ENCODE data around the gene DES.
A peak's percentile ranks its signal among the peaks of the same experiment; 100 is the strongest.
"Not testable (repeated sequence)": the region's sequence is repeated elsewhere in the genome, so short reads cannot be mapped to it uniquely, and the experiment has no call there.

DES gene

DNA sequence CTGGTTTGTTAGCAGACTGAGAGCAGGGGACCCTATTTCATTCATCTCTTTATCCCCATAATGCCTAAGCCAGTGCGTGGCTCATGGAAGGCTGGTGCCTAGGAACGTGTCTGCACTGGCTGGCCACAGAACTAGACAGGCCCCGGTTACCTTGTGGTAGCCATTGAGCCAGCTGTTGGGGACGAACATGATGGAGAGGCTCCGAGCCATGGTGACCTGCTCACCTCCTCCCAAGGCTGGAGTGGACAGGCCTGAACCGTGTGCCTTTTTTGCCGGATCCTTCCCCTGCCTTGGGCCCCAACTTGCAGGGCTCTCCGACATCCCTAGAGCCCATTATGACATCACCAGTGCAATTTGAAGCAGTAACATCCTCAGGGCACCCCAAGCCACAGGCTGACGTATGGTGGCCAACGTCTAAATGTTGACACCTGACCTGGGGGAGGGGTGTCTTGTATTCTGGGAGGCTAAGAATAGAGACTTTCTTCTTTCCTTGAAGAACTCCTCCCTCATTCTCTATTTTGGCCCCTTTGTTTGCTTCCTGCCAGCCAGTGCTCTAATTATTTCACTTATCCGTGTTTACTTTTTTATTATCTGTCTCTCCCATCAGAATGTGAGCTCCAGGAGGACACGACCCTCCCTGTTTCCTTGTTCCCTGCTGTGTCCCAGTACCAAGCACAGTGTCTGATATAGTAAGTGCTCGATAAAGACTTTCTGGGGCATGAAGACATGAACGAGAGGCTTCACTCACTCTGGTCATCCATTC, 18.3 kb upstream of the DES start:
- DNase-seq (ENCODE audit: low read depth): no peak

GRCh38 chr2:219400562-219400961, 17.6 kb upstream of the DES start:
- DNase-seq (ENCODE audit: low read depth): no peak

DNA sequence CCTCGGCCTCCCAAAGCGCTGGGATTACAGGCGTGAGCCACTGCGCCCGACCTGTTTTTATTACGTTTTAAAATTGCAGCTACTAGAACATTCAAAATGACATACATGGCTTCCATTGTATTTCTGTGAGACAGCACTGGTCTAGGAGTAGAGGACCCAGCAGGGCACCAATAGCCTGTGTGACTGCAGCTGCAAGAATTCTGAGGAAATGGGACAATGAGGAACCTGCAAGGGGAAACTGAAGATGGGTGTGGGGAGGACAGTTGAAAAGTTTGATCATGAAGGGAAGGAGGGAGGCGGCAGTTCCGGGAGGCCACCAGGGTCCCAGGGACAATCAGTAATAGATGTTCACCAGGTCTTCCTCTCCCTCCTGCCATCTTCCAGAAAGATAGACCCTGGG, 16.6 kb upstream of the DES start:
- no peak for DNase-seq (ENCODE audit: low read depth)

DNA sequence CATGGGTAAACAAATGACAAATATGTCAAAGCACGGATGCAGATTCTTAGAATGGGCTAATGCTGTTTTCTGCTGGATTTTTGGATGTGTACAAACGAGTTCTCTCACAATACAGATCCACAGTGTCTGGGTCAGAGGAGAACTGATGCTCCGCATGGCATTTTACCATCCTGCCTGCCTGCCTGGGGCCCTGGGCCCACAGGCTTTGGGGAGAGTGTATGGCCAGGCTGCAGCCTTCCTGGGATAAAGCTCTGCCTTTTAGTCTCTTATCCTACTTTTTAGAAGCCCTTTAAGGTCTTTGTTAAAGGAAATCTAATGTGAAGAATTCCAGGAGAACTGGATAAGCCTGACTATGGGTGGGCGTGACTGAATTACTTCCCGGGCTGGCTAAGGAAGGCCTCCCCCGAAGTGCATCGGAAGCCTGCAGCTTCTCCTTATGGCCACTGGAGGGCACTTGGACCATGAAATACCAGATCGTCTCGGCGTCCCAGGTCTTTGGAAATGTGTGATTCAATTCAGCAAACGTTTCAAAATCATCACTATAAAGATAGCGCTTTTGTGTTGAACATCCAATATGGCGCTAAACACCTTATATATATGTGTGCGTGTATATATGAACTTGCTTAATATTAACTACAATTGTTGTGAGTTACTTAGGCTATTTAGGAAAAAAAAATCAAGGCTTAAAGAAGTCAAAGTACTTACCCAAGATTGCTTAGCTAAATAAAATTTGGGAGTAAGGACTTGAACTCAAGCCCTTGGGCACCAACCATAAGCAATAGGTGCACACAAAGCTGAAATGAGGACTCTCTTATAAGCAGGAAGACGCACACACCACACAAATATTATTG, 15.3 kb upstream of the DES start:
- no peak for DNase-seq (ENCODE audit: low read depth)

DNA sequence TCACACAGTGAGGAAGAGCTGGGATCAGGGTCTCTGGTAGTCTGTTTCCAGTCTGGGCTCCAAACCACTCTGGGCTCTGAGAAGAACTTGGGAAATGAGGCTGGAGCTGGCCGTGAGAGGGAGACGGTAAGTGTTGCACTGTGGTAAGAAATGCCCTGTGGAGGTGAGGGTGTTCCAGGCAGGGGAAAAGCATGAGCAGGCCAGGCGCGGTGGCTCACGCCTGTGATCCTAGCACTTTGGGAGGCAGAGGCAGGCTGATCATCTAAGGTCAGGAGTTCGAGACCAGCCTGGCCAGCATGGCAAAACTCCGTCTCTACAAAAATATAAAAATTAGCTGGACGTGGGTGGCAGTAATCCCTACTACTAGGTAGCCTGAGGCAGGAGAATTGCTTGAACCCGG, 14.3 kb upstream of the DES start:
- DNase-seq (ENCODE audit: low read depth): no peak

DNA sequence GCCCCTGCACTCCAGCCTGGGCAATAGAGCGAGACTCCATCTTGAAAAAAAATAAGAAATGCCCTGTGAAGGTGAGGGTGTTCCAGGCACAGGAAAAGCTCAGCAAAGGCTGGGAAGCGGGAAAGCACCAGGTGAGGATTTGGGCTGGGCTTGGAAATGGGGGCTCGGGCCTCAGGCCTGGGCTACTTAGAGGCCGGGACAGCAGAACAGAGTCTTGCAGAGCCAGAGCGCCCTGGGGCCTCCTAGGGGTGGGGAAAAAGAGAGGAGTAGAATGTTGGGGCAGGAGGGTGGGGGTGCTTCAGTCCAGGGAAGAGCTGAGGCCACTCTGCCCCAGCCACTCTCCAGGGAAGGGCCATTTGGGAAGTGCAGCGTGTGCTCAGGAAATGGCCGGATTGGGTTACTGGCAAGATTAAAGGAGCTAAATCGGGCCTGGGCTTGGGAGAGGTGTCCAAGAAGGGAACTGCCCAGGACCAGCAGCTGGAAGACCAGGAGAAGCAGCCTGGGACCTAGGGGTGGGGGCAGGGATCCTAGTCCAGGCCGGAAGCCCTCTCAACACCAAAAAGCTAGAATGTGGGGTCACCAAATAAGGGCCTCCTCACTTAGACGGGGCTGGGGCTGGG, 13.8 kb upstream of the DES start:
- DNase-seq (ENCODE audit: low read depth): no peak

- no peak for DNase-seq (ENCODE audit: low read depth)
Observed at GRCh38 chr2:219404954-219405353, 13.2 kb upstream of the DES start.

DNA sequence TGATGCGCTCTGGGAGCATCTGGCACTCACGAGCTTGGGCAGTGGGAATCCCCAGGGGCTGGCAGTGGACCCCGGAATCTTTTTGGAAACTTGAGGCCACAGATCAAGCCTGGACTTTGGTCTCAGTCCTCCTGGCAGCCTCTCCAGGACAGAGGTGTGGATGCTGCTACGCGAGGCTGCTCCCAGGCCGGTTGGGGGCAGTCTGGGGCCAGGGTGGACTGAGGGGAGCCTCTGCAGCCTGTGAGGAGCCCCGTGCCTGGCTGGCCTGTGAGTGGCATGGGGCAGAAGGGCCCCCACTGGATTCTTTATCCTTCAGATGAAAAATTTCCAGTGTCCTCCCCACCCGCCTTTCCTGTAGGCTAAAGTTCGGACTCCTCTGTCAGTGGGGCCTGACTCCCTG, 12.7 kb upstream of the DES start:
- no peak for DNase-seq (ENCODE audit: low read depth)

DNA sequence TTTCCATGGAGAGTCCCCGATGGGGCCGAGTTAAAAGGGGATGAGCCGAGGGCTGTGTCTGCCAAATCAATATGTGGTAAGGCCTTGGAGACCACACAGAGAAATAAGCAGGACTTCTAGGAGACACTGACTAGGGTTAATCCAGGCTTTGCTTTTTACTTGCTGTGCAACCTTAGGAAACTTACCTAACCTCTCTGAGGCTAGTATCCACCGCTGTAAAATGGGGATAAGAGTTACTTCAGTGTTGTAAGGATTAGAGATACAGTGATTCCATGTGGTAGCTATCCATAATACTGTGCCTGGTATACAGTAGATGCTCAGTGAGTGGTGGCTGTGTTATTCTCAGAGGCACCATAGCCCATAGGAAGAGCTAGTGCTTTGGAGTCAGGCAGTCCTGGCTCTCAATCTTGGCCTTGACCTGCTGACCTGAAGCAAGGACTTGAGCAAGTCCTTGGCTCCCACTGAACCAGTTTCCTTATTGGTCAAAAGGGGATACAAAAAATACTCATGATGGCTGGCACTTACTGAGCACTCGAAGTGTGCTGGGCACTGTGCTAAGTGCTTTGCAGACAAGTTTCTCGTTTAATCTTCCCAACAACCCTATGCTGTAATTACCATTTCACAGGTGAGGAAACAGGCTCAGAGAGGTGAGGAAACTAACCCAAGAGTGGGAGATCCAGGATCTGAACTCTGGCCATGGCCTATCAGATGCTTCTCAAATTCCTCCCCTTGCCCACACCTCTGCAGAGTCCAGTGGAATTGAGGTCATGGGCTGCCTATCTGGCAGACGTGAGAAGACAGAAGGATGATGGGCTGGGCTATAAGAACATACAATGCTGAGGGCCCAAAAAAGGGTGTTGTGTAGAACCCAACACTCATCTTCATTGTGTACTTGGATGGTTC, 12.0 kb upstream of the DES start:
- DNase-seq (ENCODE audit: low read depth): no peak

GRCh38 chr2:219406861-219407230, 11.3 kb upstream of the DES start:
- peak; percentile 94 for DNase-seq (ENCODE audit: low read depth)

GRCh38 chr2:219407343-219407742, 10.8 kb upstream of the DES start:
- not testable (repeated sequence) for DNase-seq (ENCODE audit: low read depth)

DNA sequence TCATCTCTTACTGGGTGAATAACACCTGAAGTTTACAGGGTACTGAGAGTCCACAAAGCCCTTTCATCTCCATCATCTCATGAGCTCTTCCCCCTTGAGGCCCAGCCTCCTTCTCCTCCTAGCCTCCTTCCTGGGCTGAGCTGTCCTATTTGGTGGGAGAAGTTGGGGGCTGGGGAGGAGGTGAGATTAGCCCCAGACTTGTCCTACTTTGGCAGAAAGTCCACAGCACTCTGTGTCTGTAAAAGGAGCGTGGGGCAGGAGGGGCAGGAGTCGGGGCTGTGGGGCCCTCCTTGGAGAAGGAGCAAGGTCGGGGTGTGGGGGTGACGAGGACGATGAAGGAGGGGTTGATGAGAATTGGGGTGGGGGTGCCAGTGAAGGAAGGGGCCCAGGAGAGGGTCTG, 10.0 kb upstream of the DES start:
- no peak for DNase-seq (ENCODE audit: low read depth)

- no peak for DNase-seq (ENCODE audit: low read depth)
Observed at GRCh38 chr2:219408631-219409030, 9.5 kb upstream of the DES start.

DNA sequence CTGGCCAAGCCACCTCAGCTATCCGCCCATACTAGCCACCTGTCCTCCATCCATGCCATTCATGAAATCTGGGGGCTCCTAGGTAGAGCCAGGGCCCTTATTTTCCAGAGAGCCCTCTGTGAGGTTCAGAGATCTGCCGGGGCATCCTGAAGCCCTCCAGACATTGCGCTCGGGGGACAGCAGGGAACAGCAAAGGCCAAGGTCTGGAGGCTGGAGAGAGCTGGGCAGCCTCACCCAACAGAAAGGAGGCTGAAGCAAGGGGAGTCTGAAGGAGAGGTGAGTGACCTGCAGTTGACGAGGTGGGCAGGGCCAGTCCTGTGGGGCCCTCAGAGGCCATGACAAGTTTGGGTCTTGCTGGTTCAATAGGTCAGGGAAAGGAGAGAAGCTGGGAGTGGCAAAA, 8.6 kb upstream of the DES start:
- DNase-seq (ENCODE audit: low read depth): no peak

DNA sequence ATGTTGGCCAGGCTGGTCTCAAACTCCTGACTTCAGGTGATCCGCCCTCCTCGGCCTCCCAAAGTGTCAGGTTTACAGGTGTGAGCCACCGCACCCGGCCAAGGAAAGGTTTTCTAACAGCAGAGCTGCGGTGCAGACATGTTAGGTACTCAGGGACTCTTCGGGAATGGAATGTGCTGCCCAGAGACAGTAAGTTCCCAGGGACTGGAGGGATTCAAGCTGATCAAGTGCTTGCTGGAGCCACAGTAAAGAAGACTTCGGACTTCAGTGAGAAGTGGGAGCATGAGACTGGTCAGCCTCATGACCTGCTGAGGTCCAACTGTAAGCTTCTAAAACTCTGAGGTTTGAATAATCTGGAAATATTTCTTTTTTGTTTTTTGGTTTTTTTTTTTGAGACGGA, 7.8 kb upstream of the DES start:
- DNase-seq (ENCODE audit: low read depth): no peak

DNA sequence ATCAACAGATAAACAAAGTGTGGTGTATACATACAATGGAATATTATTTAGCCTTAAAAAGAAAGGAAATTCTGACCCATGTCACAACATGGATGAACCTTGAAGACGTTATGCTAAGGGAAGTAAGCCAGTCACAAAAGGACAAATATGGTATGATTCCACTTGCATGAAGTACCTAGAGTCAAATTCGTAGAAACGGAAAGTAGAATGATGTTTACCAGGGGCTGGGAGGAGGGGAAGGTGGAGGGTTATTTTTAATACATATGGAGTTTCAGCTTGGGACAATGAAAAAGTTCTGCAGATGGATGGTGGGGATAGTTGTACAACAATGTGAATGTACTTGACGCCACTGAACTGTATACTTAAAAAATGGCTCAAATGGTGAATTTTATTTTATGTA, 3.3 kb upstream of the DES start:
- no peak for DNase-seq (ENCODE audit: low read depth)

- no peak for DNase-seq (ENCODE audit: low read depth)
Observed at GRCh38 chr2:219415580-219416234, 2.5 kb upstream of the DES start.

GRCh38 chr2:219416235-219416602, 2.0 kb upstream of the DES start:
- no peak for DNase-seq (ENCODE audit: low read depth)

DNA sequence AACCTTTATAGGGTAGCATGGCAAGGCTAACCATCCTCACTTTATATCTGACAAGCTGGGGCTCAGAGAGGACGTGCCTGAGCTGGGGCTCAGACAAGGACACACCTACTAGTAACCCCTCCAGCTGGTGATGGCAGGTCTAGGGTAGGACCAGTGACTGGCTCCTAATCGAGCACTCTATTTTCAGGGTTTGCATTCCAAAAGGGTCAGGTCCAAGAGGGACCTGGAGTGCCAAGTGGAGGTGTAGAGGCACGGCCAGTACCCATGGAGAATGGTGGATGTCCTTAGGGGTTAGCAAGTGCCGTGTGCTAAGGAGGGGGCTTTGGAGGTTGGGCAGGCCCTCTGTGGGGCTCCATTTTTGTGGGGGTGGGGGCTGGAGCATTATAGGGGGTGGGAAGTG, 1.2 kb upstream of the DES start:
- no peak for DNase-seq (ENCODE audit: low read depth)

GRCh38 chr2:219417374-219417773, 803 bp upstream of the DES start:
- no peak for DNase-seq (ENCODE audit: low read depth)

DNA sequence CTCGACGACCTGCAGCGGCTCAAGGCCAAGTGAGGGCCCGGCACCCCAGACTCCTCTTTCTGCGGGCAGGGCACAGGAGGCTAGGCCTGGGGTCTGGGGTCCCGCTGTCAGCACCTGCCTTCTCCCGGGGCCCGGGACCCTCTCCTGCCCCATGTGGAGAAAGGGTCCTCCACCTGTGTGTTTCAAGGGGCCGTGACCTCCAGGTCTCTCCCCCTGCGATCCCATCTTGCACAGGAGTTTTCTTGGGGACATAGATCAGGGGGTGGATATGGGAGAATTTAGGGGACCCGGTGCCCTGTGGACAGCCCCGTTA, 791 bp downstream of the DES start:
- no peak for DNase-seq (ENCODE audit: low read depth)
